IPS-20b (cell line): ENCODE results near the gene TACO1.
A peak's percentile ranks its signal among the peaks of the same experiment; 100 is the strongest.

Source experiments
- H3K27ac ChIP-seq: one replicate; pipeline ENCODE4 v1.5.1; 2013; ENCODE audit warnings: low read length
- H3K27me3 ChIP-seq: 2 replicates; pipeline ENCODE4 v1.6.1; 2013; ENCODE audit warnings: mild to moderate bottlenecking, low read length, inconsistent platforms; ENCODE audit not compliant: insufficient read depth
- H3K36me3 ChIP-seq: 2 replicates; pipeline ENCODE4 v1.6.1; 2013; ENCODE audit warnings: low read depth, mild to moderate bottlenecking, inconsistent platforms, low read length, moderate library complexity; ENCODE audit not compliant: insufficient read depth
- H3K4me1 ChIP-seq: 2 replicates; pipeline ENCODE4 v1.6.1; 2013; ENCODE audit warnings: mild to moderate bottlenecking, control low read depth, inconsistent platforms, low read length, moderate library complexity; ENCODE audit not compliant: insufficient read depth
- H3K4me3 ChIP-seq: 2 replicates; pipeline ENCODE4 v1.5.1; 2013; ENCODE audit warnings: mild to moderate bottlenecking, low read length, inconsistent platforms
- H3K9ac ChIP-seq: 2 replicates; pipeline ENCODE4 v1.6.1; 2013; ENCODE audit warnings: low read depth, mild to moderate bottlenecking, inconsistent platforms, low read length, moderate library complexity
- H3K9me3 ChIP-seq: 2 replicates; pipeline ENCODE4 v1.6.1; 2013; ENCODE audit warnings: mild to moderate bottlenecking, low read depth, low read length, inconsistent platforms; ENCODE audit not compliant: insufficient read depth

The TACO1 gene

DNA sequence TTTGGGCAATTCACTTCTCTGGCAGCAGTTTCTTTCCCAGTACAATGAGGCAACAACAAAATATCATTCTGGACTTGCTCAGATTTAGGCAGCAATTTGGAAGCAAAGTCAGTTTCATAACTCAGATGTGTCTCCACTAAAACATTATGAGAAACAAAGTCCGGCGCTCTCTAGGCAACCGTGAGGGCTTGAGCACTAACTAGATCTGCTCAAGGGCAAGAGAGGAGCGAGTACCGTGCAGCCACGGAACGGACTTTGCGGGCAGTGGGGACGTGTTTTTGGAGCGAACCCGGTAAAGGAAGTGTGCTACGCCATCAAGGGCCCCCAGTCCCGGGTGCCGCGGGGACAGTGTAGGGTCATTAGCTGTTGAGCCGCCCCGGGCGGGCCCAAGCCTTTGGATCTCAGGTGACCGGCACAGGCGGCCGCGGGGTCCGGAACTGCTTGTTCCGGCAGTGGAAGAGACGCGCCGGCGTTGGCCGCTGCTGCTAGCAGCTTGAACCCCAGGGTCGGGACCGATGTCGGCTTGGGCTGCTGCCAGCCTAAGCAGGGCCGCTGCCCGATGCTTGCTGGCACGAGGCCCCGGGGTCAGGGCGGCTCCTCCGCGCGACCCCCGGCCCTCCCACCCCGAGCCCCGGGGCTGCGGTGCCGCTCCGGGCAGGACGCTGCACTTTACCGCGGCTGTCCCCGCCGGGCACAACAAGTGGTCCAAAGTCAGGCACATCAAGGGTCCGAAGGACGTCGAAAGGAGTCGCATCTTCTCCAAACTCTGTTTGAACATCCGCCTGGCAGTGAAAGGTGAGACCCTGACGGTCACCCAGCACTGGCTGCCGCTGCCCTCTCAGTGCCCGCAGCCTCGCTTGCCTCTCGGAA is at the start of gene TACO1:
TACO1 (plus strand) TSS at position 327 of the 870 bp plus-strand sequence; CDS start at position 516, 189 bp downstream.
- peak within 1 kb of the TSS; percentile 91 for H3K4me3 ChIP-seq
- H3K27me3 ChIP-seq: no peaks in the 10 kb centered on the region
- peak within 1 kb of the TSS; percentile 83 for H3K9ac ChIP-seq
- peaks cover 16% of the 10 kb centered on the region for H3K36me3 ChIP-seq
- H3K27ac ChIP-seq: peak within 1 kb of the TSS; percentile 30
- H3K9me3 ChIP-seq: no peaks in the 10 kb centered on the region
- H3K4me1 ChIP-seq: peaks cover 6% of the 10 kb centered on the region

DNA sequence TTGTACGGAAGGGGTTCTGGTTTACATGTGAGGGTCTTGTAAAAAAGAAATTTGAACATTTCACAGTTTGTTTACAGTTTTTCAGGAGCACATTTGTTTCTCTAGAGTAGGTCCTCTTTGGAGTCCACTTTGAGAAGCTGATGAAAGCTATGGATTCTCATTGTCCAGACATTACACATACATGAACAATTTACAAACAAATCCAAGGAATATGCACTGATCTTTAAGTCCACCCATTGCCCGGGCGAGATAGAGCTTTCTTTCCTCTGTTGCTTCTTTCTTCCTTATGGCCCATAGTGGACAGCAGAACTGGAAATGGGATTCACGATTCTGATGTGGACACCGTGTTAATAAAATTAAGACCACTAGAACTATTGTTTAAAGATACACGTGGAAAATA is 48.5 kb upstream of the TACO1 start:
- Histone ChIP-seq H3K27me3 (no peaks in the 10 kb centered on the region), H3K4me3 (peak overlapping the region; percentile 94), H3K27ac (no peak overlapping the region), H3K9me3 (no peaks in the 10 kb centered on the region), H3K36me3 (no peaks in the 10 kb centered on the region; the same call in 1 of the 2 replicates), H3K4me1 (peaks cover 9% of the 10 kb centered on the region), H3K9ac (peak overlapping the region; percentile 19; the same call in 1 of the 2 replicates)

DNA sequence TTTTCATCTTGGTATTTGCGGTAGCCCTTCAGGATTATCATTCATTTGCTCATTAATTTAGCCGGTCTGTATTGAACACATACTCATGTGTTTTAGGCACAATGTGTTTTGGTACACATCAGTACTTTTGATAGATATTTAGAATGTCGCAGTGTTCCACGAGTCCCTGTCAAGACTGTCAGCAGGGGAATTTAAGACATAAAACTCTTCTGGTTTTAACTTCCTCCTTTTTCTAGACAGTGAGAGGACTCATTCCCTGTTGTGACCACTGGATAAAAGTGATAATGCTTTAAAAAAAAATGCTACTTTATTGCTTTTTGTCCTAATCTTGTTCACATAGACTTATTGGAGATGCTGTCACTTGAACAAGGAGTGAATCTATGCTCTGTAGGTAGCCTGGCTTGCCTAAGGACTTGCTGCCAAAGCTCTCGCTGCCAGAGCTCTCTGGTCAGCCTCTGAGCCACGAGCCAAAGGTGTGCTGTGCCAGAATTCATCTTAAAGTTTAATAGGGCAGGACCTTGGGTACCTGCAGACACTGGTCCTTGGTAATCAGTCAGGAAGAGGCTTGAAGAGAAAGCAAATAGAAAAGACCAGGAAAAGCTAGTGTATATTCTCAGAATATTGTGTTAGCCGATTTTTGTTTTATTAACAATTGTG is 45.1 kb upstream of the TACO1 start:
- H3K27ac ChIP-seq: no peak overlapping the region
- H3K4me3 ChIP-seq: no peak overlapping the region
- no peaks in the 10 kb centered on the region for H3K9me3 ChIP-seq
- H3K36me3 ChIP-seq: no peaks in the 10 kb centered on the region; the same call in 1 of the 2 replicates
- H3K27me3 ChIP-seq: no peaks in the 10 kb centered on the region
- peaks cover 9% of the 10 kb centered on the region for H3K4me1 ChIP-seq
- no peak overlapping the region for H3K9ac ChIP-seq

DNA sequence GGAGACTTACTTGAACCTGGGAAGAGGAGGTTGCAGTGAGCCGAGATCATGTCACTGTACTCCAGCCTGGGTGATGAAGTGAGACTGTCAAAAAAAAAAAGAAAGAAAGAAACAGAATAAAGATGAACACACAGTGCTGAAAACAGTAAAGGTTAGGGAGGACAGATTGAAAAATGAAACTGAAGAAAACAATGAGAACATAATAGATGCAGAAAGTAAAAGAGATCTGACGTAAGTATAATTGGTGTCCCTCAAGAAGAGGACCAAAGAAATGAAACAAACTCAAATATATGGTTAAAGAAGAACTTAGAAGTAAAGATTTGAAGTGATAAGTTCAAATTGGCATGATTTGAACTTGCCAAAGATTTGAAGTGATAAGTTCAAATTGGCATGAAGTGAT is 43.3 kb upstream of the TACO1 start:
- Histone ChIP-seq H3K9me3 (no peaks in the 10 kb centered on the region), H3K9ac (no peak overlapping the region), H3K4me3 (no peak overlapping the region), H3K4me1 (peaks cover 4% of the 10 kb centered on the region; the same call in 1 of the 2 replicates), H3K27me3 (no peaks in the 10 kb centered on the region), H3K27ac (no peak overlapping the region), H3K36me3 (no peaks in the 10 kb centered on the region; the same call in 1 of the 2 replicates)

- no peak overlapping the region for H3K27ac ChIP-seq
- H3K36me3 ChIP-seq: no peaks in the 10 kb centered on the region
- H3K4me3 ChIP-seq: no peak overlapping the region
- H3K4me1 ChIP-seq: no peaks in the 10 kb centered on the region
- H3K9me3 ChIP-seq: no peaks in the 10 kb centered on the region
- H3K27me3 ChIP-seq: no peaks in the 10 kb centered on the region
- H3K9ac ChIP-seq: no peak overlapping the region
These were observed 42.3 kb upstream of the TACO1 start for GRCh38 chr17:63558441-63558840.

GRCh38 chr17:63561819-63562218 is 38.9 kb upstream of the TACO1 start:
- Histone ChIP-seq H3K27me3 (no peaks in the 10 kb centered on the region), H3K36me3 (no peaks in the 10 kb centered on the region), H3K9ac (no peak overlapping the region), H3K4me1 (no peaks in the 10 kb centered on the region), H3K9me3 (no peaks in the 10 kb centered on the region), H3K27ac (no peak overlapping the region), H3K4me3 (no peak overlapping the region)

GRCh38 chr17:63563339-63563738 is 37.4 kb upstream of the TACO1 start:
- Histone ChIP-seq H3K4me3 (no peak overlapping the region), H3K9me3 (no peaks in the 10 kb centered on the region), H3K4me1 (no peaks in the 10 kb centered on the region), H3K27me3 (no peaks in the 10 kb centered on the region), H3K36me3 (no peaks in the 10 kb centered on the region), H3K9ac (no peak overlapping the region), H3K27ac (no peak overlapping the region)

- no peak overlapping the region for H3K9ac ChIP-seq
- H3K4me1 ChIP-seq: no peaks in the 10 kb centered on the region
- no peaks in the 10 kb centered on the region for H3K36me3 ChIP-seq
- H3K9me3 ChIP-seq: no peaks in the 10 kb centered on the region
- no peak overlapping the region for H3K4me3 ChIP-seq
- H3K27ac ChIP-seq: no peak overlapping the region
- no peaks in the 10 kb centered on the region for H3K27me3 ChIP-seq
These were observed 36.1 kb upstream of the TACO1 start for GRCh38 chr17:63564562-63564961.

GRCh38 chr17:63567229-63567628 is 33.5 kb upstream of the TACO1 start:
- Histone ChIP-seq H3K36me3 (no peaks in the 10 kb centered on the region), H3K4me1 (no peaks in the 10 kb centered on the region), H3K27ac (no peak overlapping the region), H3K9me3 (no peaks in the 10 kb centered on the region), H3K9ac (no peak overlapping the region), H3K27me3 (no peaks in the 10 kb centered on the region), H3K4me3 (no peak overlapping the region)

- Histone ChIP-seq H3K27ac (no peak overlapping the region), H3K9me3 (no peaks in the 10 kb centered on the region), H3K36me3 (no peaks in the 10 kb centered on the region), H3K4me3 (no peak overlapping the region), H3K9ac (no peak overlapping the region), H3K4me1 (no peaks in the 10 kb centered on the region), H3K27me3 (no peaks in the 10 kb centered on the region)
These were observed 32.1 kb upstream of the TACO1 start for GRCh38 chr17:63568563-63568962.

DNA sequence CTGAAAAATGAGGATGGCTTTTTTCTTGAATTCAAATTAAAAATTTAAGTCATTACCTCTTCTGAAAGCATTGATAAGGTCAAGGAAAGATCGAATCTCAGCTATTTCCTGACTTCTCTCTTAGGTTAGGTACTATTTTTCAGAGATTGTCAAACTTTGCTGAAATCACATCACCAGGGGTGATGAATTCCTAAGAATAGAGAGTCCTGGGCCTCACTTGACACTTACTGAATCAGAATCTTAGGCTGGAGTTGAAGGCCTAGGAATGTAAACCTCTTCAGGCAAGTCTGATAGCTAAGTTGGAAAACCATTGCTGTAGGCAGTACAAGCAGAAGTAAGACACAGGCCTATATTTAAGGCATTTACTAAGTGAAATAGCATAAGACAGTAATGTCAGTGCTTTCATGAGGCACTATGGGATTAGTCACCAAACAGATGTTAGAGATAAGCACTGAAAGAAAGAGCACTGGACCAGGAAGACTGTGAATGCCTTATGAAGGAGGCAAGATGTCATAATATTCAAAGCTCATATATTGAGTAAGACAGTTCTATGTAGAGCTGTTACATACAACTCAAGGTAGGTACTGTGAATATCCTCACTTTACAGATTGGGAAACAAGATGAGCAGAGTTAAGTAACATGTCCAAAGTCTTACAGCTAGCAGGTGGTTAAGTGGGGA is 28.9 kb upstream of the TACO1 start:
- H3K27me3 ChIP-seq: no peaks in the 10 kb centered on the region
- no peak overlapping the region for H3K4me3 ChIP-seq
- no peak overlapping the region for H3K9ac ChIP-seq

More for the DNA sequence above, 28.9 kb upstream of the TACO1 start:
- H3K4me1 ChIP-seq: no peaks in the 10 kb centered on the region
- no peak overlapping the region for H3K27ac ChIP-seq
- no peaks in the 10 kb centered on the region for H3K36me3 ChIP-seq
- no peaks in the 10 kb centered on the region for H3K9me3 ChIP-seq
